Keratinocyte (primary cell): Measurements from ENCODE around the gene GINS1. TPM values are rescaled to one million over a fixed set of nuclear protein-coding genes. Genes with fewer than 3 reads are reported as not detected.

Source experiments
- DNase-seq: peaks from one replicate; pipeline ENCODE4 v3.0.0-alpha.2; 2011; ENCODE audit warnings: low read depth, missing footprints, low spot score
- FAIRE-seq: peaks from 2 replicates; lab custom pipeline; 2011; peaks lifted over from hg19 to GRCh38; lab: Jason Lieb, UNC
- H2AFZ ChIP-seq: 2 replicates; pipeline ENCODE4 v1.6.0; 2012; ENCODE audit warnings: low read length, control low read depth, inconsistent platforms; ENCODE audit not compliant: control insufficient read depth
- H3K27ac ChIP-seq: 2 replicates; pipeline ENCODE4 v1.5.1; 2011; ENCODE audit warnings: low read length; ENCODE audit not compliant: control insufficient read depth, insufficient read depth
- H3K27me3 ChIP-seq: 3 replicates; pipeline ENCODE4 v1.6.0; 2011; ENCODE audit warnings: low read length; ENCODE audit not compliant: control insufficient read depth, insufficient read depth; ENCODE audit errors: extremely low read depth
- H3K36me3 ChIP-seq, 2 experiments: 2 replicates in 1 of 2; 3 replicates in 1 of 2; pipeline ENCODE4 v1.5.1; 2011; ENCODE audit warnings: low read length in 2 of 2, mild to moderate bottlenecking in 1 of 2; ENCODE audit not compliant: control insufficient read depth in 2 of 2, insufficient read depth in 2 of 2; ENCODE audit errors: extremely low read depth in 1 of 2
- H3K4me1 ChIP-seq: 3 replicates; pipeline ENCODE4 v1.5.1; 2011; ENCODE audit warnings: low read length; ENCODE audit not compliant: control insufficient read depth, insufficient read depth; ENCODE audit errors: extremely low read depth
- H3K4me2 ChIP-seq: 3 replicates; pipeline ENCODE4 v1.6.0; 2011; ENCODE audit warnings: low read depth, low read length; ENCODE audit not compliant: control insufficient read depth, insufficient read depth; ENCODE audit errors: extremely low read depth
- H3K4me3 ChIP-seq, 3 experiments: fragments of 200-600 bp in 1 of 3; sonication (generic) in 1 of 3; 2 replicates in 2 of 3; 3 replicates in 1 of 3; pipeline ENCODE4 v1.5.1; 2011 to 2016; ENCODE audit warnings: low read length in 3 of 3, mild to moderate bottlenecking in 3 of 3, control low read depth in 2 of 3, inconsistent platforms in 1 of 3, low read depth in 1 of 3, mixed read lengths in 1 of 3, mixed run types in 1 of 3, moderate library complexity in 1 of 3; ENCODE audit not compliant: control insufficient read depth in 2 of 3, insufficient read depth in 2 of 3; ENCODE audit errors: extremely low read depth in 1 of 3
- H3K79me2 ChIP-seq: 2 replicates; pipeline ENCODE4 v1.6.0; 2012; ENCODE audit warnings: low read length; ENCODE audit not compliant: control insufficient read depth, insufficient read depth
- H3K9ac ChIP-seq: 3 replicates; pipeline ENCODE4 v1.6.0; 2011; ENCODE audit warnings: low read length; ENCODE audit not compliant: control insufficient read depth, insufficient read depth; ENCODE audit errors: extremely low read depth
- H3K9me1 ChIP-seq: 3 replicates; pipeline ENCODE4 v1.6.0; 2011; ENCODE audit warnings: low read length; ENCODE audit not compliant: control insufficient read depth, insufficient read depth; ENCODE audit errors: extremely low read depth
- H3K9me3 ChIP-seq: 2 replicates; pipeline ENCODE4 v1.5.1; 2012; ENCODE audit warnings: low read depth, low read length; ENCODE audit not compliant: control insufficient read depth
- H4K20me1 ChIP-seq: 3 replicates; pipeline ENCODE4 v1.6.0; 2011; ENCODE audit warnings: low read length; ENCODE audit not compliant: control insufficient read depth, insufficient read depth; ENCODE audit errors: extremely low read depth
- CTCF ChIP-seq, 3 experiments: IDR thresholded peaks in 1 of 3; conservative IDR thresholded peaks in 1 of 3; optimal IDR thresholded peaks in 1 of 3; 2 replicates in 2 of 3; 3 replicates in 1 of 3; pipeline versions ENCODE3 to v1.5.1; 2011; ENCODE audit warnings: low read length in 3 of 3, mild to moderate bottlenecking in 3 of 3, moderate library complexity in 2 of 3, control low read depth in 1 of 3, inconsistent platforms in 1 of 3; ENCODE audit not compliant: insufficient read depth in 2 of 3; ENCODE audit errors: extremely low read depth in 1 of 3
- EZH2 ChIP-seq: IDR thresholded peaks from one replicate; pipeline ENCODE4 v1.6.1; 2012; ENCODE audit warnings: inconsistent platforms, mild to moderate bottlenecking, low read length, moderate library complexity
- dilution Hi-C: fragments of 300-500 bp; cut with MboI; formaldehyde crosslinking; loops from one replicate; pipeline ENCODE4 v1.7.0; 2020; ENCODE audit warnings: low sequenced_read_pairs; ENCODE audit not compliant: extremely low pct_ligation_motif_present
- polyA plus RNA-seq, 5 experiments: library from polyadenylated mRNA; depleted of rRNA in 3 of 5; stranded (reverse) in 3 of 5; stranded (forward) in 1 of 5; unstranded in 1 of 5; fragments of >200 nt; gene quantifications; 1 replicate in 1 of 5; 2 replicates in 3 of 5; 3 replicates in 1 of 5; pipeline versions ENCODE4 v1.2.1 to v1.2.3, GENCODE V29; 2011 to 2012; ENCODE audit warnings: missing spikeins in 2 of 5, low read depth in 1 of 5, low replicate concordance in 1 of 5

The GINS1 gene
- polyA plus RNA-seq, 1 donor (not counting 4 experiments of a cell fraction or from before 2014, with no cell fraction given), result 12.5 TPM

- no peaks in the 10 kb centered on the region for H3K9me1 ChIP-seq
Measured at GRCh38 chr20:25459916-25460535, 52.6 kb downstream of the GINS1 start.

GRCh38 chr20:25460566-25461280, 53.2 kb downstream of the GINS1 start:
- Histone ChIP-seq H3K36me3 (no peaks in the 10 kb centered on the region), H3K9me1 (no peaks in the 10 kb centered on the region), H3K79me2 (no peaks in the 10 kb centered on the region), H3K27me3 (no peaks in the 10 kb centered on the region), H3K27ac (no peak overlapping the region), H3K9ac (no peak overlapping the region), H3K4me2 (no peak overlapping the region), H4K20me1 (no peaks in the 10 kb centered on the region), H3K4me1 (no peaks in the 10 kb centered on the region), H3K9me3 (no peaks in the 10 kb centered on the region), H2AFZ (no peak overlapping the region), H3K4me3 (no peak overlapping the region)
- FAIRE-seq (no peak), DNase-seq (no peak)
- TF ChIP-seq CTCF (optimal IDR thresholded peaks at IDR 0.05 in 1 of 3, IDR thresholded peaks at IDR 0.05 in 1 of 3, conservative IDR thresholded peaks at IDR 0.05 in 1 of 3; ENCODE audit: extremely low read depth in 1 of 3, insufficient read depth in 2 of 3, low read length in 3 of 3), result no peak
- TF ChIP-seq EZH2, result no peak
- dilution Hi-C loops, result no loop called here

More at GRCh38 chr20:25459916-25460535, 52.6 kb downstream of the GINS1 start:
- no peak overlapping the region for H3K4me3 ChIP-seq
- no peaks in the 10 kb centered on the region for H3K9me3 ChIP-seq
- H3K27me3 ChIP-seq, result no peaks in the 10 kb centered on the region
- dilution Hi-C loops, result no loop called here
- no peaks in the 10 kb centered on the region for H3K4me1 ChIP-seq
- H2AFZ ChIP-seq, result no peak overlapping the region
- no peaks in the 10 kb centered on the region for H3K36me3 ChIP-seq
- FAIRE-seq (no peak), DNase-seq (no peak)
- H3K4me2 ChIP-seq, result no peak overlapping the region
- H3K27ac ChIP-seq, result no peak overlapping the region
- no peak for TF ChIP-seq CTCF (optimal IDR thresholded peaks at IDR 0.05 in 1 of 3, IDR thresholded peaks at IDR 0.05 in 1 of 3, conservative IDR thresholded peaks at IDR 0.05 in 1 of 3; ENCODE audit: extremely low read depth in 1 of 3, insufficient read depth in 2 of 3, low read length in 3 of 3)
- no peak for TF ChIP-seq EZH2
- H3K9ac ChIP-seq, result no peak overlapping the region
- H3K79me2 ChIP-seq, result no peaks in the 10 kb centered on the region
- no peaks in the 10 kb centered on the region for H4K20me1 ChIP-seq
